ENCODE results near the gene MBOAT2. TPM values are rescaled to one million over a fixed set of nuclear protein-coding genes. Genes with fewer than 3 reads are reported as not detected.

Gene MBOAT2
- total RNA-seq, 1 experiment from 2014 or later: 26.1 TPM

GRCh38 chr2:8821276-8822217 lies 181.9 kb downstream of the MBOAT2 start:
- DNase-seq (ENCODE audit: low read depth): no peak

DNA sequence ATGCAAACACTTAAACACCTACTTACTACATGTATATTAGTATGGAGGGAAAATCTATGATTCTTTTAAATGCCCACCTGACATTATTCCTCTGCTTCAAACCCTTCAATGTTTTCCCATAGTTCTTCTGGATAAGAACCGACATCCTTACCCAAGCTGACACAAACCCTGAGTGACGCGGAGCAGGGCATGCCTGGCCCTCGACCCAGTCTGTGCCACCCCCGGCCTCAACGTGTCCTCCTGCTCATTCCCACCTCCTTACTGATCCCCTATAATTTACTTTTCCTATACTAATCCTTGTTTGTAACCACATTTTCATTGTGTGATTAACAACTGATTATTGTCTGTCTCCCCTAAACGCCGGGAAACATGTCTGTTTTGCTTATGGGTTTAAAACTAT lies 183.5 kb downstream of the MBOAT2 start:
- no peak for DNase-seq (ENCODE audit: low read depth)

- peak; percentile 19 for DNase-seq (ENCODE audit: low read depth)
Observed at GRCh38 chr2:8819194-8819593, 184.3 kb downstream of the MBOAT2 start.

DNA sequence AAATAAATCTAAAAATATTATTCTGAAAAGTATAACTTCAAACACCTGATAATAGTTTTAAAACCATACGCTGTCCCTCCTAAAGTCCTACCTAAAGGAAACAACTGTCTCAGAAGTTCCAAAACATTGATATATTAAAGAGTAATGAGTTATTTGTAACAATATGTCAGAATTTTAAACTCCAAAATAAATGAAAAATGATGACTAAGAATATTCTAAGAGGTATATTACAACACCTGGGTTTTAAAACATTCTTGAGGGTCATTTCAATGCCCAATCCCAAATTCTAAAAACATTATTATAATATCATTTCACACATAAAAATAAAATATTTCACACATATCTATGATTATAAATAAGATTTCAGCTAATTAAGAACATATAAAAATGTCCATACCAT lies 186.3 kb downstream of the MBOAT2 start:
- no peak for DNase-seq (ENCODE audit: low read depth)

GRCh38 chr2:8806885-8807704 lies 196.4 kb downstream of the MBOAT2 start:
- no peak for DNase-seq (ENCODE audit: low read depth)

GRCh38 chr2:8805278-8806210 lies 197.9 kb downstream of the MBOAT2 start:
- DNase-seq (ENCODE audit: low read depth): no peak

DNA sequence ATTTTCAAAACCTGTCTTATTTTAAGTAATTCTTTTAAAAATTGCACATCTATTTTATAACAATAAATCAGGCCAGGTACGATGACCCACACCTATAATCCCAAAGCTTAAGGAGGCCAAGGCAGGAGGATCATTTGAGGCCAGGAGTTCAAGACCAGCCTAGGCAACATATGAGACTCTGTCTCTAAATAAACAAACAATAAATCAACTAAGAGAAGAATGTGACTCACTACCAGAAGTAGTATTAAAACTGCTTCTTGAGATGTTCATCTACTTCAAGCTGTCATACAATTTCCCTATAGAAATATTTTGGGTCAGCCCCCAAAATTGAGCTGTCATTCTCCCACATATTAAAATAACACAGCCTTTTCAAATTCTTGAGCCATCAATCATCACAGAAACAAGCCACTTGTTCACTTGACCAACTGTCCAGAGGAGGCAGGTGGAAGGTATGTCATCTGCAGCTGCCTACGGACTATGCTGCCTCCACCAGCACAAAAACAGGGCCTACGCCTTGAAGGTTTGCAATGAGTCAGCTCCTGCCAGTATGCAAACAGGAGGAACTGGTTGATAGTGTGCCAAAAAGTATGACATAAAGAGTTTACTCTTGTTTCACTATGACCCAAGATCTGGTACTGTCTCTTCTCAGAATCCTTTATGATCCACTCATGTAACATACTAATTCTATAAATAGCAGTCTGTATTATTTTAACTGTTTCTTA lies 199.7 kb downstream of the MBOAT2 start:
- peak; percentile 89 for DNase-seq (ENCODE audit: low read depth)

GRCh38 chr2:8802741-8803140 lies 200.7 kb downstream of the MBOAT2 start:
- DNase-seq (ENCODE audit: low read depth): no peak

Other genes starting within 250 kb of the MBOAT2 start
- 15.0 and 17.5 TPM in 2 replicates for gene KIDINS220, start 166.1 kb downstream of the MBOAT2 start, total RNA-seq (2014; rRNA removed; shearing (Covaris generic))
- 14.9 and 17.2 TPM in 2 replicates for gene ASAP2, start 203.1 kb upstream of the MBOAT2 start, total RNA-seq (2014; rRNA removed; shearing (Covaris generic))

Measured in M059J (cell line).